Endodermal cell (in vitro differentiated cells): ENCODE measurements around the gene TBC1D4. TPM values are rescaled to one million over a fixed set of nuclear protein-coding genes. Genes with fewer than 3 reads are reported as not detected.

Experiments
- DNase-seq: peaks from one replicate; pipeline ENCODE4 v3.0.0-alpha.2; 2017
- H3K27ac ChIP-seq: 2 replicates; pipeline ENCODE4 v1.5.1; 2013; ENCODE audit warnings: mild to moderate bottlenecking, low read depth, low read length, moderate library complexity
- H3K27me3 ChIP-seq: 2 replicates; pipeline ENCODE4 v1.6.1; 2013; ENCODE audit warnings: mild to moderate bottlenecking, low read length, moderate library complexity; ENCODE audit not compliant: insufficient read depth, control insufficient read depth, poor library complexity, severe bottlenecking
- H3K36me3 ChIP-seq: 2 replicates; pipeline ENCODE4 v1.7.0; 2013; ENCODE audit warnings: mild to moderate bottlenecking, low read length, moderate library complexity; ENCODE audit not compliant: control insufficient read depth, insufficient read depth
- H3K4me1 ChIP-seq: one replicate; pipeline ENCODE4 v1.7.0; 2013; ENCODE audit warnings: low read length; ENCODE audit not compliant: control insufficient read depth, insufficient read depth
- H3K4me3 ChIP-seq: 2 replicates; pipeline ENCODE4 v1.5.1; 2013; ENCODE audit warnings: mild to moderate bottlenecking, low read length, moderate library complexity
- H3K9ac ChIP-seq: 2 replicates; pipeline ENCODE4 v1.6.1; 2013; ENCODE audit warnings: mild to moderate bottlenecking, low read length, moderate library complexity; ENCODE audit not compliant: poor library complexity, severe bottlenecking; ENCODE audit errors: extremely low read depth
- H3K9me3 ChIP-seq: 2 replicates; pipeline ENCODE4 v1.6.1; 2013; ENCODE audit warnings: mild to moderate bottlenecking, low read length, moderate library complexity; ENCODE audit not compliant: control insufficient read depth
- H3K27ac Mint-ChIP-seq: 2 replicates; pipeline ENCODE4 v1.8.0; 2020; ENCODE audit warnings: mixed read lengths
- H3K27me3 Mint-ChIP-seq: 2 replicates; pipeline ENCODE4 v1.8.0; 2021; ENCODE audit warnings: mild to moderate bottlenecking, mixed read lengths; ENCODE audit not compliant: insufficient read depth
- H3K36me3 Mint-ChIP-seq: 2 replicates; pipeline ENCODE4 v1.8.0; 2020; ENCODE audit warnings: low read depth, mixed read lengths
- H3K4me1 Mint-ChIP-seq: 2 replicates; pipeline ENCODE4 v1.8.0; 2020; ENCODE audit warnings: mixed read lengths
- H3K4me3 Mint-ChIP-seq: 2 replicates; pipeline ENCODE4 v1.8.0; 2020; ENCODE audit warnings: mild to moderate bottlenecking, moderate library complexity, mixed read lengths
- H3K9me3 Mint-ChIP-seq: 2 replicates; pipeline ENCODE4 v1.8.0; 2020; ENCODE audit warnings: mild to moderate bottlenecking, mixed read lengths
- CTCF ChIP-seq: fragments of 200-600 bp; sonication (generic); conservative IDR thresholded peaks from 2 replicates; pipeline ENCODE4 v1.5.0; 2021; ENCODE audit warnings: antibody characterized with exemption, mild to moderate bottlenecking
- WGBS, 2 experiments: methylation state at CpG; one replicate each; pipeline versions ENCODE4 v1.1.5 to v1.1.7; 2013; ENCODE audit warnings: missing lambda C conversion rate in 2 of 2, mixed read lengths in 1 of 2; ENCODE audit not compliant: insufficient coverage in 1 of 2, insufficient read length in 1 of 2; 5-methylcytosine and 5-hydroxymethylcytosine counted together
- total RNA-seq, 2 donors: library from RNA; stranded (reverse); fragmentation: NEBNext Ultra II Directional in 1 of 2; extraction: Animal tissue kit (Norgen Biotek cat#: 25700) in 1 of 2; gene quantifications; 2 replicates in 1 of 2; 3 replicates in 1 of 2; pipeline ENCODE4 v1.2.1, GENCODE V29; 2021

TBC1D4 gene
- total RNA-seq, 2 donors from 2014 or later: 3.2 to 4.7 TPM

GRCh38 chr13:75508002-75508548, 26.1 kb upstream of the TBC1D4 start:
- Histone ChIP-seq H3K4me1 (no peaks in the 10 kb centered on the region), H3K4me3 (no peak overlapping the region), H3K9ac (no peak overlapping the region), H3K9me3 (no peaks in the 10 kb centered on the region), H3K36me3 (no peaks in the 10 kb centered on the region), H3K27me3 (no peaks in the 10 kb centered on the region), H3K27ac (no peak overlapping the region)
- no peak for DNase-seq
- Mint-ChIP-seq H3K27me3 (no peaks in the 10 kb centered on the region), H3K4me3 (no peak overlapping the region), H3K4me1 (no peaks in the 10 kb centered on the region), H3K9me3 (no peaks in the 10 kb centered on the region), H3K27ac (no peak overlapping the region), H3K36me3 (no peaks in the 10 kb centered on the region)
- WGBS, 2 experiments: 90 to 100% methylated on average over 3 to 6 of the region's 6 CpGs
- TF ChIP-seq CTCF: no peak

GRCh38 chr13:75507027-75508001, 25.3 kb upstream of the TBC1D4 start:
- TF ChIP-seq CTCF: no peak
- Mint-ChIP-seq H3K4me1 (no peaks in the 10 kb centered on the region), H3K4me3 (no peak overlapping the region), H3K9me3 (no peaks in the 10 kb centered on the region), H3K27me3 (no peaks in the 10 kb centered on the region), H3K36me3 (no peaks in the 10 kb centered on the region), H3K27ac (no peak overlapping the region)
- H3K36me3 ChIP-seq: no peaks in the 10 kb centered on the region
- 83 to 92% methylated on average over 4 to 9 of the region's 10 CpGs for WGBS, 2 experiments
- no peaks in the 10 kb centered on the region for H3K27me3 ChIP-seq
- H3K4me3 ChIP-seq: no peak overlapping the region
- no peak for DNase-seq
- no peak overlapping the region for H3K27ac ChIP-seq
- H3K9me3 ChIP-seq: no peaks in the 10 kb centered on the region
- H3K4me1 ChIP-seq: no peaks in the 10 kb centered on the region
- no peak overlapping the region for H3K9ac ChIP-seq

- Mint-ChIP-seq H3K9me3 (no peaks in the 10 kb centered on the region), H3K4me3 (no peak overlapping the region), H3K4me1 (no peaks in the 10 kb centered on the region), H3K27ac (no peak overlapping the region), H3K36me3 (no peaks in the 10 kb centered on the region), H3K27me3 (no peaks in the 10 kb centered on the region)
- WGBS, 2 experiments: 97 to 100% methylated on average over 1 of the region's 1 CpG
- no peak for TF ChIP-seq CTCF
- Histone ChIP-seq H3K27ac (no peak overlapping the region), H3K4me3 (no peak overlapping the region), H3K36me3 (no peaks in the 10 kb centered on the region), H3K4me1 (no peaks in the 10 kb centered on the region), H3K9ac (no peak overlapping the region), H3K27me3 (no peaks in the 10 kb centered on the region), H3K9me3 (no peaks in the 10 kb centered on the region)
- DNase-seq: no peak
Measured at GRCh38 chr13:75506018-75506417, 24.0 kb upstream of the TBC1D4 start.
